Panc1 (cell line): ENCODE data around the gene KAZN. TPM values are rescaled to one million over a fixed set of nuclear protein-coding genes. Genes with fewer than 3 reads are reported as not detected.

Experiments used
- ATAC-seq: fragments of 200-7000 bp; cut with Tn5 transposase; 2 replicates; pipeline ENCODE4 v1.9.1; 2020; ENCODE audit warnings: mild to moderate bottlenecking, moderate library complexity
- BruUV-seq: library from RNA; stranded (reverse); fragments of 400-500 nt; replicated peaks from 2 replicates; lab custom pipeline; 2021; lab: Mats Ljungman, UMichigan
- CTCF ChIA-PET: fragments of 300-600 bp; sonication (Branson Sonifier 250); formaldehyde crosslinking; loops from one replicate; lab custom pipeline; 2022; ENCODE audit warnings: antibody characterized with exemption; lab: Charles Lee
- POLR2A ChIA-PET: fragments of 300-600 bp; sonication (Branson Sonifier 250); formaldehyde crosslinking; loops from one replicate; lab custom pipeline; 2022; ENCODE audit warnings: antibody characterized with exemption; lab: Charles Lee
- DNase-seq: peaks from one replicate; pipeline ENCODE4 v3.0.0-alpha.2; 2010; ENCODE audit warnings: low read depth, low spot score
- H3K27ac ChIP-seq: 2 replicates; pipeline ENCODE4 v1.5.1; 2011; ENCODE audit warnings: mild to moderate bottlenecking, low read length, inconsistent platforms
- H3K27me3 ChIP-seq: fragments of 200-500 bp; sonication (Bioruptor generic); 2 replicates; pipeline ENCODE4 v1.6.0; 2014; ENCODE audit warnings: low read length, inconsistent platforms; ENCODE audit not compliant: control insufficient read depth, insufficient read depth
- H3K36me3 ChIP-seq: fragments of 200-500 bp; sonication (Bioruptor generic); 2 replicates; pipeline ENCODE4 v1.5.1; 2014; ENCODE audit warnings: inconsistent platforms, mild to moderate bottlenecking, low read length, moderate library complexity; ENCODE audit not compliant: control insufficient read depth, insufficient read depth
- H3K4me1 ChIP-seq: 2 replicates; pipeline ENCODE4 v1.5.1; 2011; ENCODE audit warnings: inconsistent platforms, mild to moderate bottlenecking, low read length, moderate library complexity; ENCODE audit not compliant: control insufficient read depth, insufficient read depth
- H3K4me3 ChIP-seq, 2 experiments: 2 replicates each; pipeline ENCODE4 v1.5.1; 2011 to 2012; ENCODE audit warnings: low read depth in 2 of 2, low read length in 2 of 2, mild to moderate bottlenecking in 2 of 2, inconsistent platforms in 1 of 2, moderate library complexity in 1 of 2
- H3K9me3 ChIP-seq: fragments of 200-500 bp; sonication (Bioruptor generic); 2 replicates; pipeline ENCODE4 v1.5.1; 2014; ENCODE audit warnings: low read depth, mild to moderate bottlenecking, inconsistent platforms, low read length, moderate library complexity; ENCODE audit not compliant: control insufficient read depth, insufficient read depth
- CTCF ChIP-seq: fragments of 450-650 bp; IDR thresholded peaks from 2 replicates; pipeline ENCODE4 v1.5.1; 2017; ENCODE audit warnings: mild to moderate bottlenecking
- POLR2AphosphoS5 ChIP-seq: IDR thresholded peaks from 2 replicates; pipeline ENCODE4 v1.6.1; 2012; ENCODE audit warnings: mild to moderate bottlenecking, low read depth, low read length, moderate library complexity
- REST ChIP-seq, 2 experiments: IDR thresholded peaks; 2 replicates each; pipeline ENCODE4 v1.6.1; 2011 to 2012; ENCODE audit warnings: low read depth in 2 of 2, control low read depth in 1 of 2, low read length in 1 of 2, mild to moderate bottlenecking in 1 of 2, moderate library complexity in 1 of 2; ENCODE audit not compliant: insufficient read depth in 1 of 2
- SIN3A ChIP-seq: IDR thresholded peaks from 2 replicates; pipeline ENCODE4 v1.6.1; 2012; ENCODE audit warnings: low read depth, mild to moderate bottlenecking, low read length, moderate library complexity, borderline replicate concordance; ENCODE audit not compliant: insufficient read depth
- TCF7L2 ChIP-seq: IDR thresholded peaks from 2 replicates; pipeline ENCODE4 v1.6.1; 2011; ENCODE audit warnings: mild to moderate bottlenecking, low read depth, low read length, inconsistent platforms
- in situ Hi-C: cut with HindIII; loops from 2 replicates; pipeline ENCODE4 v1.10.0; 2016; ENCODE audit warnings: low sequenced_read_pairs, low pct_unique_long_range_greater_than_20kb
- intact Hi-C: fragments of 100-400 bp; cut with micrococcal nuclease; formaldehyde crosslinking; loops from one replicate; pipeline ENCODE4 v1.10.0; 2022; ENCODE audit not compliant: unreplicated experiment
- total RNA-seq: library from RNA; stranded (reverse); gene quantifications from one replicate; pipeline ENCODE4 v1.2.1, GENCODE V29; 2021; ENCODE audit not compliant: unreplicated experiment

The KAZN gene
- total RNA-seq, 1 experiment from 2014 or later = 6.6 TPM

GRCh38 chr1:14599183-14599791, 802 bp downstream of the KAZN start:
- DNase-seq = no peak
- in situ Hi-C loops (no loop called here), intact Hi-C loops (no loop called here)
- Histone ChIP-seq H3K27ac (no peak overlapping the region), H3K27me3 (peaks cover 42% of the 10 kb centered on the region), H3K4me3 (peak overlapping the region; percentile 17 to 36; a peak in 3 of 4 replicates), H3K4me1 (peaks cover 3% of the 10 kb centered on the region), H3K9me3 (no peaks in the 10 kb centered on the region), H3K36me3 (no peaks in the 10 kb centered on the region)
- ATAC-seq = peak; percentile 50
- CTCF ChIA-PET = no interaction called here
- POLR2A ChIA-PET = no interaction called here
- TF ChIP-seq TCF7L2 (no peak), REST (IDR thresholded peaks at IDR 0.05; ENCODE audit: insufficient read depth in 1 of 2, low read depth in 2 of 2, low read length in 1 of 2) (no peak), CTCF (no peak), SIN3A (no peak), POLR2AphosphoS5 (no peak)
- no TSS peak for BruUV-seq

GRCh38 chr1:14599800-14600199, 1.3 kb downstream of the KAZN start:
- no peak for ATAC-seq
- intact Hi-C loops = no loop called here
- POLR2A ChIA-PET = no interaction called here

More at GRCh38 chr1:14599800-14600199, 1.3 kb downstream of the KAZN start:
- peak overlapping the region; percentile 17 to 36; a peak in 3 of 4 replicates for H3K4me3 ChIP-seq
- TF ChIP-seq POLR2AphosphoS5 = no peak
- TF ChIP-seq CTCF = no peak
- TF ChIP-seq REST (IDR thresholded peaks at IDR 0.05; ENCODE audit: insufficient read depth in 1 of 2, low read depth in 2 of 2, low read length in 1 of 2) = no peak
- no peak for TF ChIP-seq TCF7L2
- TF ChIP-seq SIN3A = no peak
- H3K27me3 ChIP-seq = peaks cover 42% of the 10 kb centered on the region
- H3K27ac ChIP-seq = no peak overlapping the region
- in situ Hi-C loops = no loop called here
- CTCF ChIA-PET = no interaction called here
- H3K36me3 ChIP-seq = no peaks in the 10 kb centered on the region
- no peaks in the 10 kb centered on the region for H3K9me3 ChIP-seq
- BruUV-seq = no TSS peak
- H3K4me1 ChIP-seq = peaks cover 3% of the 10 kb centered on the region
- DNase-seq = no peak
